ENCODE data around the gene NQO2.

- no peak for TF ChIP-seq CTCF (IDR thresholded peaks at IDR 0.05; ENCODE audit: poor library complexity, severe bottlenecking)
- peak; percentile 18 for TF ChIP-seq EP300 (conservative IDR thresholded peaks at IDR 0.05; ENCODE audit: poor library complexity, severe bottlenecking)
- no peak for TF ChIP-seq MXI1 (conservative IDR thresholded peaks at IDR 0.05; ENCODE audit: poor library complexity, severe bottlenecking)
- no peak for TF ChIP-seq EZH2 (IDR thresholded peaks at IDR 0.05; ENCODE audit: borderline replicate concordance, insufficient read depth, low read length, poor library complexity, severe bottlenecking)
- peak; percentile 19 for TF ChIP-seq TAF1 (IDR thresholded peaks at IDR 0.05; ENCODE audit: low read depth)
- TF ChIP-seq RAD21 (conservative IDR thresholded peaks at IDR 0.05): no peak
- TF ChIP-seq POLR2AphosphoS5 (IDR thresholded peaks at IDR 0.05): peak; percentile 42
These were observed 586 bp upstream of the NQO2 start for GRCh38 chr6:2998998-2999617.

Data from neural cell (in vitro differentiated cells).